NCI-H460 (cell line): Measurements from ENCODE around the gene SPRR3. TPM values are rescaled to one million over a fixed set of nuclear protein-coding genes. Genes with fewer than 3 reads are reported as not detected.

Experiments used
- DNase-seq: peaks from one replicate; pipeline ENCODE4 v3.0.0-alpha.2; 2016; ENCODE audit warnings: low read depth; ENCODE audit errors: extremely low read depth
- small RNA-seq, 2 experiments: library from RNA; depleted of rRNA; stranded (forward); fragments of <200 nt; gene quantifications; one replicate each; pipeline ENCODE3, GENCODE V24; 2014
- total RNA-seq: library from RNA; depleted of rRNA; stranded (reverse); fragments of >200 nt; shearing (Covaris generic); gene quantifications from 2 replicates; pipeline ENCODE4 v1.2.3, GENCODE V29; 2014; rRNA removed

Gene SPRR3
- total RNA-seq, 1 experiment from 2014 or later = not detected

DNA sequence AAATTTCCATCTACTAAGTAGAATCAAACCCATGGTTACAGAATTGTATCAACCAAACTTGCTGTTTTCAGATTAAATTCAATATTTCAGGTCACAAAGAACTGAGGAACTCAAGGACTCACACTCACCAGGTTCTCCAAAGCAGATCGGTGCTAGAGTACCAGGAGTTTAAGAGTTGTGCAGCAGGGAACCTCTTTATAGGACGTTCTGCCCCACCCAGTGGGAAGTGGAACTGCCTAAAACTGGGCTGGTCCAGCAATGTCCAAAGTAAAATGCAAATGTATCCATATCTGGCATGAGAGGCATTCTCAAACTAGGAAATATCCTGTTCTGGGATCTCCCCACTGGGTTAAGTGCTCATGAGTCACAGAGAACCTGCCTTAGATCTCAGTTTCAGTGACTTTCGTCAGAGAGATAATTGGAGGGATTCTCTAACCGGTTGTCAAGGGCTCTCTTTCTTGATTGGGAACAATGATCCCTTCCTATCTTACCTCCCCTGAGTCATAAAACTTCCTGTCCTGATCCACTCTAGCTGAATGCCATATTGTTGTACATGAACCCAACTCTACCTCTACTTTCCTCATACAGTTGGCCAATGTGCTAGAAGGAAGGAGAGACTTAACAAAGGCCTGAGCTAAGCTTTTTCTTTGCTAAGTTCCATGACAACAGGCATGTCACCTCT, 39.5 kb downstream of the SPRR3 start, which contains the start of gene SPRR2D:
TSS of gene SPRR2D (minus strand) at position 171 of the 682 bp plus-strand sequence. CDS start 774 bp downstream, outside the sequence.
- no peak for DNase-seq

DNA sequence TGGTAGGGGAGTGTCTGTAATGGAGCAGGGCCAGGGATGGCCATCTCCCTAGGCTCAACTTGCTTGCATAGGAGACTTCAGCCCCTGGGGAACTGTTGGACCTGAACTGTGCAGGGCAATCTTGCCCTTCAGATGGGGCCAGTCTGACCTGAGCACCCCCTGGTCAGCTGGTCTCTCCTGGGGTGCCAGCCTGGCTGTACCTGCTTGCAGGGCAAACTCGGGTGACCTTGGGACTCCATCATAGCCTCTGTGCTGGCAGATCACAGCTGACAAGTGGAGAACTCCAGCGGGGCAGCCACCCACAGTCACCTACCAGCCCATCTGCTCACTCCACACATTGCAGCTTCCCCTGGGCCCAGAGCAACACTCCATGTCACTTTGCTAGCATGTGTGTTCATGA, 47.7 kb downstream of the SPRR3 start:
- DNase-seq = no peak

Small RNAs within 50 kb of the gene (small RNA-seq; reads per million reads assigned to genes)
- gene AL356867.1 (0 reads per million in 2 experiments), gene RF00322 (0 reads per million in 2 experiments), gene SPRR1A (0 reads per million in 2 experiments)

Other genes starting within 250 kb of the SPRR3 start
- gene KPRP, start 243.7 kb upstream of the SPRR3 start, total RNA-seq = not detected in 2 replicates
- gene LCE1F, start 226.6 kb upstream of the SPRR3 start, total RNA-seq = not detected in 2 replicates
- not detected in 2 replicates for gene LCE1E, start 215.5 kb upstream of the SPRR3 start, total RNA-seq
- not detected in 2 replicates for gene LCE1D, start 205.0 kb upstream of the SPRR3 start, total RNA-seq
- gene LCE1C, start 195.1 kb upstream of the SPRR3 start, total RNA-seq = not detected in 2 replicates
- not detected in 2 replicates for gene LCE1B, start 189.8 kb upstream of the SPRR3 start, total RNA-seq
- not detected in 2 replicates for gene LCE1A, start 174.3 kb upstream of the SPRR3 start, total RNA-seq
- gene LCE6A, start 158.9 kb upstream of the SPRR3 start, total RNA-seq = not detected in 2 replicates
- not detected in 2 replicates for gene LCE7A, start 141.8 kb upstream of the SPRR3 start, total RNA-seq
- not detected in 2 replicates for gene SMCP, start 123.4 kb upstream of the SPRR3 start, total RNA-seq
- not detected in 2 replicates for gene IVL, start 93.2 kb upstream of the SPRR3 start, total RNA-seq
- not detected in 2 replicates for gene SPRR5, start 54.5 kb upstream of the SPRR3 start, total RNA-seq
- gene SPRR4, start 31.1 kb upstream of the SPRR3 start, total RNA-seq = not detected in 2 replicates
- gene SPRR1A, start 17.7 kb upstream of the SPRR3 start, total RNA-seq = not detected in 2 replicates
- gene SPRR1B, start 29.5 kb downstream of the SPRR3 start, total RNA-seq = not detected in 2 replicates
- gene SPRR2D, start 39.4 kb downstream of the SPRR3 start, total RNA-seq = not detected in 2 replicates
- not detected in 2 replicates for gene SPRR2A, start 55.8 kb downstream of the SPRR3 start, total RNA-seq
- not detected in 2 replicates for gene SPRR2B, start 69.9 kb downstream of the SPRR3 start, total RNA-seq
- not detected in 2 replicates for gene SPRR2E, start 92.8 kb downstream of the SPRR3 start, total RNA-seq
- gene SPRR2F, start 111.8 kb downstream of the SPRR3 start, total RNA-seq = not detected in 2 replicates
- not detected in 2 replicates for gene SPRR2G, start 149.1 kb downstream of the SPRR3 start, total RNA-seq
- gene LELP1, start 201.7 kb downstream of the SPRR3 start, total RNA-seq = not detected in 2 replicates
- gene PRR9, start 215.8 kb downstream of the SPRR3 start, total RNA-seq = not detected in 2 replicates